Trophoblast cell (in vitro differentiated cells and primary cell): ENCODE results near the gene SERPINA4.

Source experiments
- DNase-seq, 2 donors: peaks; one replicate each; pipeline ENCODE4 v3.0.0-alpha.2; 2016
- H2AFZ ChIP-seq: 2 replicates; pipeline ENCODE4 v1.6.1; 2013; ENCODE audit warnings: low read length, moderate library complexity, mild to moderate bottlenecking; ENCODE audit not compliant: insufficient read depth, poor library complexity
- H2AK5ac ChIP-seq: 2 replicates; pipeline ENCODE4 v1.6.1; 2013; ENCODE audit warnings: mild to moderate bottlenecking, low read length
- H2BK120ac ChIP-seq: 2 replicates; pipeline ENCODE4 v1.6.1; 2013; ENCODE audit warnings: low read length, mild to moderate bottlenecking, moderate library complexity; ENCODE audit not compliant: insufficient read depth, poor library complexity
- H2BK12ac ChIP-seq: 2 replicates; pipeline ENCODE4 v1.6.1; 2013; ENCODE audit warnings: mild to moderate bottlenecking, low read length, moderate library complexity
- H2BK5ac ChIP-seq: 2 replicates; pipeline ENCODE4 v1.6.1; 2013; ENCODE audit warnings: low read length, low read depth, moderate library complexity, mild to moderate bottlenecking; ENCODE audit not compliant: poor library complexity
- H3K14ac ChIP-seq: 2 replicates; pipeline ENCODE4 v1.6.1; 2013; ENCODE audit warnings: mild to moderate bottlenecking, low read length
- H3K18ac ChIP-seq: 2 replicates; pipeline ENCODE4 v1.6.1; 2013; ENCODE audit warnings: mild to moderate bottlenecking, low read length
- H3K23ac ChIP-seq: 2 replicates; pipeline ENCODE4 v1.6.1; 2013; ENCODE audit warnings: low read length
- H3K27ac ChIP-seq: 2 replicates; pipeline ENCODE4 v1.5.1; 2013; ENCODE audit warnings: low read depth, mild to moderate bottlenecking, inconsistent platforms, low read length, moderate library complexity
- H3K27me3 ChIP-seq: 2 replicates; pipeline ENCODE4 v1.6.1; 2013; ENCODE audit warnings: inconsistent platforms, mild to moderate bottlenecking, low read length, moderate library complexity; ENCODE audit not compliant: insufficient read depth
- H3K36me3 ChIP-seq, 2 experiments: 1 replicate in 1 of 2; 2 replicates in 1 of 2; pipeline ENCODE4 v1.6.1; 2013; ENCODE audit warnings: low read length in 2 of 2, mild to moderate bottlenecking in 2 of 2, moderate library complexity in 1 of 2; ENCODE audit not compliant: insufficient read depth in 2 of 2, control insufficient read depth in 1 of 2
- H3K4ac ChIP-seq: 2 replicates; pipeline ENCODE4 v1.6.1; 2013; ENCODE audit warnings: low read depth, mild to moderate bottlenecking, low read length, moderate library complexity
- H3K4me1 ChIP-seq, 2 experiments: 1 replicate in 1 of 2; 2 replicates in 1 of 2; pipeline ENCODE4 v1.6.1; 2013; ENCODE audit warnings: low read length in 2 of 2, mild to moderate bottlenecking in 2 of 2, moderate library complexity in 1 of 2; ENCODE audit not compliant: insufficient read depth in 2 of 2, control insufficient read depth in 1 of 2
- H3K4me2 ChIP-seq: 2 replicates; pipeline ENCODE4 v1.6.1; 2013; ENCODE audit warnings: inconsistent platforms, mild to moderate bottlenecking, low read length, moderate library complexity
- H3K4me3 ChIP-seq: 2 replicates; pipeline ENCODE4 v1.5.1; 2013; ENCODE audit warnings: mild to moderate bottlenecking, low read depth, low read length, inconsistent platforms
- H3K79me1 ChIP-seq: one replicate; pipeline ENCODE4 v1.6.1; 2013; ENCODE audit warnings: low read length
- H3K79me2 ChIP-seq: 2 replicates; pipeline ENCODE4 v1.6.1; 2013; ENCODE audit warnings: low read length, mild to moderate bottlenecking; ENCODE audit not compliant: control insufficient read depth, insufficient read depth, poor library complexity
- H3K9ac ChIP-seq: 2 replicates; pipeline ENCODE4 v1.6.1; 2013; ENCODE audit warnings: mild to moderate bottlenecking, low read length
- H3K9me3 ChIP-seq: 2 replicates; pipeline ENCODE4 v1.6.1; 2013; ENCODE audit warnings: low read depth, mild to moderate bottlenecking, control low read depth, inconsistent platforms, low read length; ENCODE audit not compliant: insufficient read depth
- H4K12ac ChIP-seq: 2 replicates; pipeline ENCODE4 v1.6.1; 2013; ENCODE audit warnings: low read depth, mild to moderate bottlenecking, low read length, moderate library complexity
- H4K8ac ChIP-seq: 2 replicates; pipeline ENCODE4 v1.6.1; 2013; ENCODE audit warnings: low read depth, mild to moderate bottlenecking, low read length, moderate library complexity
- H4K91ac ChIP-seq: one replicate; pipeline ENCODE4 v1.6.1; 2013; ENCODE audit warnings: low read depth, mild to moderate bottlenecking, low read length, moderate library complexity
- WGBS: extraction: QIAGEN DNeasy Blood & Tissue Kit; methylation state at CpG from one replicate; pipeline ENCODE4 v1.1.7; 2013; ENCODE audit warnings: missing lambda C conversion rate; ENCODE audit not compliant: insufficient read length, insufficient coverage; ENCODE audit errors: extremely low coverage; 5-methylcytosine and 5-hydroxymethylcytosine counted together

SERPINA4 gene

DNA sequence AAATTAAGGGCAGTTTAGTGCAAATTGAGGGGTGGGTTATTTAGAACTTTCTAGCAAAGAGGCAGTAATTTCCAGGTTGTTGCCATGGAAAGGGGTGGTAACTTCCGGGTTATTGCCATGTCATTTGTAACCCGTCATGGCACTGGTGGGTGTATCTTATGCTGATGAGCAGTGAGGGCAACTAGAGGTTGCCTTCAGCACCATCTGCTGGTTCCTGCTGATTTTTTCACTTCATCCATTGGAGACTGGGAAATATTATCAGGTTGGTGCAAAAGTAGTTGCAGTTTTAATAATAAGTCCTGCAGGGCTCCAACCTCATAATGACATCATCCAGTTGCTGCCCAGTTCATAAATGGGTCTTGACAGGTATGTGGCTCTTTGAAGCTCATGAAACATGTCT lies 24.4 kb upstream of the SERPINA4 start:
- H3K23ac ChIP-seq, result no peak overlapping the region
- H3K79me1 ChIP-seq, result no peaks in the 10 kb centered on the region
- no peak overlapping the region for H3K14ac ChIP-seq
- H3K9ac ChIP-seq, result no peak overlapping the region
- no peaks in the 10 kb centered on the region for H3K9me3 ChIP-seq
- no peaks in the 10 kb centered on the region for H3K4me1 ChIP-seq
- no peaks in the 10 kb centered on the region for H3K79me2 ChIP-seq
- H4K8ac ChIP-seq, result no peak overlapping the region
- no peak overlapping the region for H2BK120ac ChIP-seq
- peak in 1 of 2 donors; percentile 13 for DNase-seq
- no peak overlapping the region for H4K12ac ChIP-seq
- no peak overlapping the region for H2BK12ac ChIP-seq
- WGBS, result no CpG with 5 or more reads among the region's 2 CpGs
- no peaks in the 10 kb centered on the region for H3K27me3 ChIP-seq
- H3K4ac ChIP-seq, result no peak overlapping the region
- no peak overlapping the region for H2BK5ac ChIP-seq
- no peak overlapping the region for H3K18ac ChIP-seq
- no peak overlapping the region for H3K4me2 ChIP-seq
- H4K91ac ChIP-seq, result no peak overlapping the region
- no peak overlapping the region for H3K4me3 ChIP-seq
- no peak overlapping the region for H2AFZ ChIP-seq
- no peaks in the 10 kb centered on the region for H3K36me3 ChIP-seq
- H2AK5ac ChIP-seq, result no peak overlapping the region
- H3K27ac ChIP-seq, result no peak overlapping the region

DNA sequence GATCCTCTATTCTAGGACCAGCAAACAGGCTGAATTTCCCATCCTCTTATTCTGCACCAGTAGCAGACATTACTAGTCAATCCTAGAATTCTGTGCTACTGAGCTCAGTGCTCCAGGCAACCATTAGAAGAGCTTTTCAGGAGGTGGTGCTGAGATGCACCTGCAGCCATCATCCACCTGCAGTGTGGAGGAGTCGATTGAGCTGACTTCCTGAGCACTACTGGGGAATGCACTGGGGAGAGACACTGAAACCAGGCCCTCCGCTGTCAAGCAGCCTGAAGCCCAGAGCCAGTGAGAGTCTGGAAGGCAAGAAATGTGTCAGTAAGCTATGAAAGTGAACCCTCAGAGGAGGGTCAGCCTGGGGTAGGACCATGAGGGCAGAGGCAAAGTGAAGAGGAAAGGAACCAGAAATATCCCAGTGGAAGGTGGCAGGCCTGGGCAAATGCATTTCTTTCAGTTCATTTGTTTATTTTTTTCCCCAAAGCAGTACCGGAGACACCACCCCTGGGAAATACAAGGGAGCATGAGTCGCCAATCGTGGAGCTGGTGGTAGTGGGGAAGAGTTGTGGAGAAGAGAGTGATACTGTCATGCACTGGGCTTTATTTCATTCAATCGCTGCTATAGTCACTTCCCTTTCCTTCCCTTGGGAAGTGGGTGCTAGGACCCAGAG lies 23.0 kb upstream of the SERPINA4 start:
- H3K9me3 ChIP-seq, result no peaks in the 10 kb centered on the region
- H4K91ac ChIP-seq, result no peak overlapping the region
- H3K79me2 ChIP-seq, result no peaks in the 10 kb centered on the region
- DNase-seq, result no peak
- H3K79me1 ChIP-seq, result no peaks in the 10 kb centered on the region
- no peaks in the 10 kb centered on the region for H3K27me3 ChIP-seq
- no peak overlapping the region for H2AFZ ChIP-seq
- H3K23ac ChIP-seq, result no peak overlapping the region
- no peak overlapping the region for H2BK12ac ChIP-seq
- no peak overlapping the region for H3K9ac ChIP-seq
- H3K4me3 ChIP-seq, result no peak overlapping the region
- no peak overlapping the region for H3K4me2 ChIP-seq
- no peak overlapping the region for H3K4ac ChIP-seq
- no CpG with 5 or more reads among the region's 6 CpGs for WGBS
- no peaks in the 10 kb centered on the region for H3K36me3 ChIP-seq
- H2BK5ac ChIP-seq, result no peak overlapping the region
- no peak overlapping the region for H4K12ac ChIP-seq
- no peak overlapping the region for H3K27ac ChIP-seq
- H3K14ac ChIP-seq, result no peak overlapping the region
- no peak overlapping the region for H2AK5ac ChIP-seq
- no peak overlapping the region for H3K18ac ChIP-seq
- H4K8ac ChIP-seq, result no peak overlapping the region
- no peaks in the 10 kb centered on the region for H3K4me1 ChIP-seq
- H2BK120ac ChIP-seq, result no peak overlapping the region

DNA sequence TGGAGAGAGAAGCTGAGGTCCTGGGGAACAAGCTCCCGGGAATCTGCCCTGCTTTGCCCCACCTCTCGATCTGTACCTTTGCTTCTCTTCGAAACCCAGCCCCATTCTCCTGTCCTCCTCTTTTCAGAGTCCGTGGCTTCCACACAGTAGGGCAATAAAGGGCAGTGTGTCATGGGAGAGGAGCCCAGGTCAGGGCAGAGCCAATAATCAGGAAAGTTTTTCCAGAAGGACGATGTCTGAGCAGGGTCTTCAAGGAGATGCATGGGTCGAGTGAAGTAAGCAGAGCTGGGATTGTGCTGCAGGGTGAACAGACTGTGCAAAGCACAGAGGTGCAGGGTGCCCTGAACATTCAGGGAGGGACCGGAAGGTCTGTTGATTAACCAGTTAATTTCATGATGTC lies 22.1 kb upstream of the SERPINA4 start:
- Histone ChIP-seq H3K4ac (no peak overlapping the region), H3K4me3 (no peak overlapping the region), H3K4me2 (no peak overlapping the region), H2BK120ac (no peak overlapping the region), H3K14ac (no peak overlapping the region), H2BK5ac (no peak overlapping the region), H3K18ac (no peak overlapping the region), H3K23ac (no peak overlapping the region), H3K4me1 (no peaks in the 10 kb centered on the region), H3K36me3 (no peaks in the 10 kb centered on the region), H4K12ac (no peak overlapping the region), H3K79me1 (no peaks in the 10 kb centered on the region), H3K27ac (no peak overlapping the region), H4K91ac (no peak overlapping the region), H4K8ac (no peak overlapping the region), H3K9me3 (no peaks in the 10 kb centered on the region), H3K79me2 (no peaks in the 10 kb centered on the region), H2AFZ (no peak overlapping the region), H2BK12ac (no peak overlapping the region), H2AK5ac (no peak overlapping the region), H3K9ac (no peak overlapping the region), H3K27me3 (no peaks in the 10 kb centered on the region)
- DNase-seq, result no peak
- no CpG with 5 or more reads among the region's 7 CpGs for WGBS

DNA sequence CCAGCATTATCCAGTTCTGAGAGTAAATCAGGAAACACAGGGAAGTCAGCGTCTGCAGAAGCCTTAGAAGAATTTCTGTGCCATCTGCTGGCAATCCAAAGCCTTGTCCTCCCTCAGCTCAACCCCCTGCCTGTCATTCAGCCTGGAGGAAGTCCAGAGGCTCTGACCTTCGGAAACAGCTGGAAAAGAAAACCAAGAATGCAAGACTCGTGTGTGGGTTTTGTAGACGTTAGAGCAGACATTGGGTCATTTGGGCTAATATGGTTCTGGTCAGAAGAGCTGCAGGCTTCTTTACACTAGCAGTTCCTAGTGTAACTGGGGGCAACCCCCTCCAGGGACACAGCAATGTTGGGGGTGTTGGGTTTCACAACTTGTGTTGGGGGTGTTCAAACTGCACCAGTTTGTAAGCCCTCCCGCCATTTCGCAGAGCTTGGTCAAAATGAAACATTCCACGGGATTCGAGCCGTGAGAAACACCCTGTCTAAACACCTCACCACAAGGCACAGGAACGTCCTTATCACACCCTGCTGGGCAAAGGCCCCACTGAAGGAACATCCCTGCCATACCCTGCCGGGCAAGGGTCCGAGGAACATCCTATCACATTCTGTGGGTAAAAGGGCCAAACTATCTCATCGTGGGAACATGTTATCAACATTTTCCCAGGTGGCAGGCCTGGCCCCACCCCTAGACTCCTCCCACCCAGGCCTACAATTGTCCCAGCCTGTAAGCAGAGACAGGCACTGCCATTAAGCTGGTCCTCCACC lies 21.0 kb upstream of the SERPINA4 start:
- H3K79me1 ChIP-seq, result no peaks in the 10 kb centered on the region
- H2BK5ac ChIP-seq, result no peak overlapping the region
- no peak overlapping the region for H4K91ac ChIP-seq
- no peak overlapping the region for H2AFZ ChIP-seq
- H3K27me3 ChIP-seq, result no peaks in the 10 kb centered on the region
- H2BK120ac ChIP-seq, result no peak overlapping the region
- H3K4ac ChIP-seq, result no peak overlapping the region
- no peak overlapping the region for H3K23ac ChIP-seq
- WGBS, result no CpG with 5 or more reads among the region's 13 CpGs
- no peak overlapping the region for H3K4me2 ChIP-seq
- no peak overlapping the region for H3K4me3 ChIP-seq
- no peak overlapping the region for H2AK5ac ChIP-seq
- H2BK12ac ChIP-seq, result no peak overlapping the region
- H3K9ac ChIP-seq, result no peak overlapping the region
- H3K27ac ChIP-seq, result no peak overlapping the region
- no peaks in the 10 kb centered on the region for H3K36me3 ChIP-seq
- no peak overlapping the region for H3K14ac ChIP-seq
- H3K18ac ChIP-seq, result no peak overlapping the region
- H4K12ac ChIP-seq, result no peak overlapping the region
- no peaks in the 10 kb centered on the region for H3K4me1 ChIP-seq
- H3K9me3 ChIP-seq, result no peaks in the 10 kb centered on the region
- peak; percentile 23 to 59 for DNase-seq
- H3K79me2 ChIP-seq, result no peaks in the 10 kb centered on the region
- no peak overlapping the region for H4K8ac ChIP-seq
